ENCODE data around the gene UBE2U.
"Not testable (repeated sequence)": the region's sequence is repeated elsewhere in the genome, so short reads cannot be mapped to it uniquely, and the experiment has no call there.

The UBE2U gene

GRCh38 chr1:64192290-64192689 lies 11.1 kb upstream of the UBE2U start:
- DNase-seq (ENCODE audit: low spot score) = no peak

- DNase-seq (ENCODE audit: low spot score) = no peak
Observed at GRCh38 chr1:64194168-64195080, 9.0 kb upstream of the UBE2U start.

GRCh38 chr1:64195081-64195395 lies 8.4 kb upstream of the UBE2U start:
- DNase-seq (ENCODE audit: low spot score) = no peak

- DNase-seq (ENCODE audit: low spot score) = no peak
Observed at GRCh38 chr1:64196074-64196870, 7.2 kb upstream of the UBE2U start.

- no peak for DNase-seq (ENCODE audit: low spot score)
Observed at GRCh38 chr1:64197076-64197475, 6.3 kb upstream of the UBE2U start.

- no peak for DNase-seq (ENCODE audit: low spot score)
Observed at GRCh38 chr1:64199154-64199553, 4.3 kb upstream of the UBE2U start.

- no peak for DNase-seq (ENCODE audit: low spot score)
Observed at GRCh38 chr1:64200064-64200463, 3.4 kb upstream of the UBE2U start.

- DNase-seq (ENCODE audit: low spot score) = no peak
Observed at GRCh38 chr1:64209221-64209620, 5.8 kb downstream of the UBE2U start.

- DNase-seq (ENCODE audit: low spot score) = no peak
Observed at GRCh38 chr1:64212031-64212430, 8.6 kb downstream of the UBE2U start.

- DNase-seq (ENCODE audit: low spot score) = no peak
Observed at GRCh38 chr1:64215576-64215975, 12.2 kb downstream of the UBE2U start.

GRCh38 chr1:64220241-64220640 lies 16.8 kb downstream of the UBE2U start:
- DNase-seq (ENCODE audit: low spot score) = no peak

- no peak for DNase-seq (ENCODE audit: low spot score)
Observed at GRCh38 chr1:64223329-64224151, 20.1 kb downstream of the UBE2U start.

GRCh38 chr1:64224236-64224635 lies 20.8 kb downstream of the UBE2U start:
- DNase-seq (ENCODE audit: low spot score) = not testable (repeated sequence)

- no peak for DNase-seq (ENCODE audit: low spot score)
Observed at GRCh38 chr1:64228167-64228957, 24.9 kb downstream of the UBE2U start.

GRCh38 chr1:64229307-64229706 lies 25.9 kb downstream of the UBE2U start:
- no peak for DNase-seq (ENCODE audit: low spot score)

- no peak for DNase-seq (ENCODE audit: low spot score)
Observed at GRCh38 chr1:64231153-64231552, 27.7 kb downstream of the UBE2U start.

GRCh38 chr1:64231654-64232053 lies 28.2 kb downstream of the UBE2U start:
- no peak for DNase-seq (ENCODE audit: low spot score)

GRCh38 chr1:64234714-64235113 lies 31.3 kb downstream of the UBE2U start:
- DNase-seq (ENCODE audit: low spot score) = no peak

GRCh38 chr1:64235181-64235580 lies 31.8 kb downstream of the UBE2U start:
- DNase-seq (ENCODE audit: low spot score) = no peak

GRCh38 chr1:64235910-64236309 lies 32.5 kb downstream of the UBE2U start:
- no peak for DNase-seq (ENCODE audit: low spot score)

GRCh38 chr1:64236541-64236954 lies 33.1 kb downstream of the UBE2U start:
- no peak for DNase-seq (ENCODE audit: low spot score)

GRCh38 chr1:64239519-64239918 lies 36.1 kb downstream of the UBE2U start:
- DNase-seq (ENCODE audit: low spot score) = not testable (repeated sequence)

Data from hematopoietic multipotent progenitor cell treated with erythropoietin and hydrocortisone succinate and interleukin-3 and kit ligand, for 15 days (in vitro differentiated cells).